Bronchial epithelial cell (primary cell): ENCODE measurements around the gene EML6. TPM values are rescaled to one million over a fixed set of nuclear protein-coding genes. Genes with fewer than 3 reads are reported as not detected.
"Not testable (repeated sequence)": the region's sequence is repeated elsewhere in the genome, so short reads cannot be mapped to it uniquely, and the experiment has no call there.

Experiments used
- DNase-seq: peaks from one replicate; pipeline ENCODE4 v3.0.0-alpha.2; 2010; ENCODE audit warnings: low read depth
- FAIRE-seq: peaks from 2 replicates; lab custom pipeline; 2011; peaks lifted over from hg19 to GRCh38; lab: Jason Lieb, UNC
- H3K27me3 ChIP-seq: 2 replicates; pipeline ENCODE4 v1.5.1; 2011; ENCODE audit warnings: low read length; ENCODE audit not compliant: control insufficient read depth, insufficient read depth
- H3K36me3 ChIP-seq: 2 replicates; pipeline ENCODE4 v1.5.1; 2011; ENCODE audit warnings: low read length; ENCODE audit not compliant: control insufficient read depth, insufficient read depth
- H3K4me3 ChIP-seq: 2 replicates; pipeline ENCODE4 v1.5.1; 2011; ENCODE audit warnings: mild to moderate bottlenecking, low read depth, low read length, control low read depth
- total RNA-seq: library from RNA; depleted of rRNA; stranded (reverse); fragments of >200 nt; gene quantifications from 2 replicates; pipeline ENCODE4 v1.2.1, GENCODE V29; 2014
- TF ChIP-seq, protein P1 (sequence below): IDR thresholded peaks from 2 replicates; pipeline ENCODE4 v1.5.1; 2011; ENCODE audit warnings: mild to moderate bottlenecking, moderate library complexity, low read length, control low read depth, inconsistent platforms; ENCODE audit not compliant: insufficient read depth, severe bottlenecking

Gene EML6
- total RNA-seq, 1 donor from 2014 or later = 0.53 TPM

- Histone ChIP-seq H3K27me3 (no peaks in the 10 kb centered on the region), H3K4me3 (no peak overlapping the region), H3K36me3 (no peaks in the 10 kb centered on the region)
- TF ChIP-seq, protein P1, sequence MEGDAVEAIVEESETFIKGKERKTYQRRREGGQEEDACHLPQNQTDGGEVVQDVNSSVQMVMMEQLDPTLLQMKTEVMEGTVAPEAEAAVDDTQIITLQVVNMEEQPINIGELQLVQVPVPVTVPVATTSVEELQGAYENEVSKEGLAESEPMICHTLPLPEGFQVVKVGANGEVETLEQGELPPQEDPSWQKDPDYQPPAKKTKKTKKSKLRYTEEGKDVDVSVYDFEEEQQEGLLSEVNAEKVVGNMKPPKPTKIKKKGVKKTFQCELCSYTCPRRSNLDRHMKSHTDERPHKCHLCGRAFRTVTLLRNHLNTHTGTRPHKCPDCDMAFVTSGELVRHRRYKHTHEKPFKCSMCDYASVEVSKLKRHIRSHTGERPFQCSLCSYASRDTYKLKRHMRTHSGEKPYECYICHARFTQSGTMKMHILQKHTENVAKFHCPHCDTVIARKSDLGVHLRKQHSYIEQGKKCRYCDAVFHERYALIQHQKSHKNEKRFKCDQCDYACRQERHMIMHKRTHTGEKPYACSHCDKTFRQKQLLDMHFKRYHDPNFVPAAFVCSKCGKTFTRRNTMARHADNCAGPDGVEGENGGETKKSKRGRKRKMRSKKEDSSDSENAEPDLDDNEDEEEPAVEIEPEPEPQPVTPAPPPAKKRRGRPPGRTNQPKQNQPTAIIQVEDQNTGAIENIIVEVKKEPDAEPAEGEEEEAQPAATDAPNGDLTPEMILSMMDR = no peak
- FAIRE-seq (no peak), DNase-seq (no peak)
Observed at GRCh38 chr2:54687595-54688152, 35.8 kb upstream of the EML6 start.

DNA sequence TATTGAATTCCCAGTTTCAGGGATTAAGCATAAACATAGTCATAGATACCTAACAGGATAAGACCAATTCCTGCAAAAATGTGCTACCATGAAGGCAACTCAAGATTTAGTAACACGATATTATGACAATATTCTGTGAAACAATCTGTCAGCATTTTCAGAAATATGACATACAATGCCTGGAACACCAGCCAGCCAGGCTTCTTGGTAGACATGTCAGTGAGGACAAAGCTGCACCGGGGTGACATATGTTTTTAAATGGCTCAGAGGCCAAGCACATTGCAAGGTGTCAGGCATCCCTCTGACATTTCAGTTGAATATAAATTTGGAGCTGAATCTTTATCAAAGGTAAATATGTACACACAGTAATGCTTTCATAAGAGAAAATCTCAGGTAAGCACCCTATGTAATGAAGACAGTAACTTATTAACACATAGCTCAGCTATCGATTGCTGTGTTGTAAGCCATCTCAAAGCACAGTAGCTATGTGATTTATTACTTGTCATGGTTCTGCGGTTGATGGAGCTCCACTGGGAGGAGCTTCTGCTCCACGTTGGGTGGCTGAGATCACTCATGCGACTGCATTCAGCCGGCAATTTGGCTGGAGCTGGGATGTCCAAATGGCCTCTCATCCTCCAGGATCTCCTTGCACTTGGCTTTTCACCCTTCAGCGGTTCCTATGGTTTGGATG, 31.9 kb upstream of the EML6 start:
- Histone ChIP-seq H3K36me3 (no peaks in the 10 kb centered on the region), H3K4me3 (no peak overlapping the region), H3K27me3 (no peaks in the 10 kb centered on the region)
- DNase-seq = no peak
- TF ChIP-seq, protein P1 = no peak
- no peak for FAIRE-seq

DNA sequence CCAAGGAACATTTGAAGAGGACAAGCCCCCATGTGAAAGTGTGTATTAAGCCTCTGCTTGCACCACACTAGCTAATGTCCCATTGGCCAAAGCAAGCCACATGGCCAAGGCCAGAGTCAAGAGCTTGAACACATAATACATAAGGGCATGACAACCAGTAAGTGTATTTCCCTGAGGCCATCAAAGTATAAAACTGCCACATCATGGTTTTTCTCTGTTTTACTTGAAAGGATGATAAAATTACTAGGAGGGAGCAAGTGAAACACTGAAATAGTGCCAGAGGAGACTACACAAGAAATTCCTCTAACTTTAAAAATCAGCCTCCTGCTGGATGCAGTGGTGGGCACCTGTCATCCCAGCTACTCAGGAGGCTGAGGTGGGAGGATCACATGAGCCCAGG, 30.9 kb upstream of the EML6 start:
- FAIRE-seq = no peak
- H3K4me3 ChIP-seq = no peak overlapping the region

GRCh38 chr2:54695378-54695777, 28.1 kb upstream of the EML6 start:
- no peak for DNase-seq
- Histone ChIP-seq H3K36me3 (no peaks in the 10 kb centered on the region), H3K4me3 (no peak overlapping the region), H3K27me3 (no peaks in the 10 kb centered on the region)
- no peak for FAIRE-seq
- TF ChIP-seq, protein P1 = no peak

More for the DNA sequence above, 30.9 kb upstream of the EML6 start:
- no peak for DNase-seq
- H3K27me3 ChIP-seq = no peaks in the 10 kb centered on the region
- TF ChIP-seq, protein P1 = no peak
- H3K36me3 ChIP-seq = no peaks in the 10 kb centered on the region

- TF ChIP-seq, protein P1 = no peak
- H3K27me3 ChIP-seq = no peaks in the 10 kb centered on the region
- H3K4me3 ChIP-seq = no peak overlapping the region
- DNase-seq (no peak), FAIRE-seq (peak; percentile 52)
- H3K36me3 ChIP-seq = no peaks in the 10 kb centered on the region
Observed at GRCh38 chr2:54697934-54698333, 25.5 kb upstream of the EML6 start.

DNA sequence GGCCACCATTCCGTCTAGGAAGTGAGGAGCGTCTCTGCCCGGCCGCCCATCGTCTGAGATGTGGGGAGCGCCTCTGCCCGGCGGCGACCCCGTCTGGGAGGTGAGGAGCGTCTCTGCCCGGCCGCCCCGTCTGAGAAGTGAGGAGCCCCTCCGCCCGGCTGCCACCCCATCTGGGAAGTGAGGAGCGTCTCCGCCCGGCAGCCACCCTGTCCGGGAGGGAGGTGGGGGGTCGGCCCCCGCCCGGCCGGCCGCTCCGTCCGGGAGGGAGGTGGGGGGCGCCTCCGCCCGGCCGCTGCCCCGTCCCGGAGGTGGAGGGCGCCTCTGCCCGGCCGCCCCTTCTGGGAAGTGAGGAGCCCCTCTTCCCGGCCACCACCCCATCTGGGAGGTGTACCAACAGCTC, 24.5 kb upstream of the EML6 start:
- H3K4me3 ChIP-seq, DNase-seq, H3K27me3 ChIP-seq, H3K36me3 ChIP-seq, FAIRE-seq: not testable (repeated sequence)
